NCI-H460 (cell line): ENCODE measurements around the gene ADGRG1. TPM values are rescaled to one million over a fixed set of nuclear protein-coding genes. Genes with fewer than 3 reads are reported as not detected.

Experiments used
- DNase-seq: peaks from one replicate; pipeline ENCODE4 v3.0.0-alpha.2; 2016; ENCODE audit warnings: low read depth; ENCODE audit errors: extremely low read depth
- total RNA-seq: library from RNA; depleted of rRNA; stranded (reverse); fragments of >200 nt; shearing (Covaris generic); gene quantifications from 2 replicates; pipeline ENCODE4 v1.2.3, GENCODE V29; 2014; rRNA removed

Gene ADGRG1
- total RNA-seq, 1 experiment from 2014 or later, result 15.1 TPM

DNA sequence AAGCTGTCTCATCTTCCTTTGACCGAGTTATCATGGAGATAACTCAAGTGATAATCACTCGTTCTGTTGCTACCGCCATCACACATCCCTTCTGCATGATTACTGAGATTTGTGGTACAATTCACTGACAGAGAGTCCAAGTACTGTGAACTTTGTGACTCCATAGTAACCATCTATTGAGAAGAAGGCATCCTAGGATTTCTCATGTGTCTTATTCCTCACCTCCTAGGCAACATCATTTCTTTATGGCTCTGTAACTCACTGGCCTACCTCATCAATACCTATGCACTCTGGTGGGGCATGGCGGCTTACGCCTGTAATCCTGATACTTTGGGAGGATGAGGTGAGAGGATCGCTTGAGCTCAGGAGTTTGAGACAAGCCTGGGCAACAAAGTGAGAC, 85.6 kb downstream of the ADGRG1 start:
- no peak for DNase-seq

Other genes with a start within 250 kb of the ADGRG1 start
- not detected in 2 replicates for gene CCL17, start 223.9 kb upstream of the ADGRG1 start, total RNA-seq
- 107 and 112 TPM in 2 replicates for gene CIAPIN1, start 181.2 kb upstream of the ADGRG1 start, total RNA-seq
- 104 and 113 TPM in 2 replicates for gene COQ9, start 181.2 kb upstream of the ADGRG1 start, total RNA-seq
- 153 and 166 TPM in 2 replicates for gene POLR2C, start 166.0 kb upstream of the ADGRG1 start, total RNA-seq
- 8.7 and 9.6 TPM in 2 replicates for gene DOK4, start 142.1 kb upstream of the ADGRG1 start, total RNA-seq
- gene CCDC102A, start 92.1 kb upstream of the ADGRG1 start, total RNA-seq, result 4.8 and 5.2 TPM in 2 replicates
- gene ADGRG5, start 86.0 kb upstream of the ADGRG1 start, total RNA-seq, result not detected in 2 replicates
- 8.8 and 9.8 TPM in 2 replicates for gene ADGRG3, start 39.7 kb downstream of the ADGRG1 start, total RNA-seq
- gene DRC7, start 66.2 kb downstream of the ADGRG1 start, total RNA-seq, result not detected in 2 replicates
- gene KATNB1, start 107.1 kb downstream of the ADGRG1 start, total RNA-seq, result 64.7 and 67.2 TPM in 2 replicates
- gene KIFC3, start 173.9 kb downstream of the ADGRG1 start, total RNA-seq, result 300 and 301 TPM in 2 replicates